Thymus (tissue), 11 donors: ENCODE results near the gene AMH. TPM values are rescaled to one million over a fixed set of nuclear protein-coding genes. Genes with fewer than 3 reads are reported as not detected.

Source experiments
- DNase-seq, 9 donors: peaks; one replicate each; pipeline ENCODE4 v3.0.0-alpha.2; 2013; ENCODE audit warnings: low spot score in 9 of 9, low read depth in 6 of 9, missing footprints in 1 of 9
- H3K27ac ChIP-seq, 2 donors: one replicate each; pipeline ENCODE4 v1.5.1; 2013; ENCODE audit warnings: control low read depth in 1 of 2, low read depth in 1 of 2, low read length in 1 of 2, mild to moderate bottlenecking in 1 of 2, moderate library complexity in 1 of 2
- H3K27me3 ChIP-seq, 2 donors: one replicate each; pipeline ENCODE4 v1.5.1; 2013; ENCODE audit warnings: low read length in 1 of 2; ENCODE audit not compliant: control insufficient read depth in 2 of 2, insufficient read depth in 1 of 2
- H3K36me3 ChIP-seq, 2 donors: one replicate each; pipeline ENCODE4 v1.5.1; 2013; ENCODE audit warnings: low read length in 1 of 2, mild to moderate bottlenecking in 1 of 2, moderate library complexity in 1 of 2; ENCODE audit not compliant: control insufficient read depth in 2 of 2, insufficient read depth in 2 of 2
- H3K4me1 ChIP-seq, 2 donors: one replicate each; pipeline ENCODE4 v1.5.1; 2013; ENCODE audit warnings: low read length in 2 of 2; ENCODE audit not compliant: control insufficient read depth in 2 of 2, insufficient read depth in 2 of 2
- H3K4me3 ChIP-seq, 2 donors: one replicate each; pipeline ENCODE4 v1.5.1; 2013; ENCODE audit warnings: low read length in 2 of 2, control low read depth in 1 of 2, mild to moderate bottlenecking in 1 of 2
- H3K9me3 ChIP-seq, 2 donors: one replicate each; pipeline ENCODE4 v1.5.1; 2013; ENCODE audit warnings: low read length in 1 of 2, mild to moderate bottlenecking in 1 of 2; ENCODE audit not compliant: control insufficient read depth in 2 of 2, insufficient read depth in 1 of 2
- WGBS: extraction: QIAGEN DNeasy Blood & Tissue Kit; methylation state at CpG from one replicate; pipeline ENCODE4 v1.1.7; 2013; 5-methylcytosine and 5-hydroxymethylcytosine counted together
- polyA plus RNA-seq: library from polyadenylated mRNA; stranded (reverse); fragments of 200-250 nt; gene quantifications from one replicate; pipeline ENCODE4 v1.2.3, GENCODE V29; 2013
- total RNA-seq: library from RNA; stranded (reverse); fragments of 120-200 nt; gene quantifications from one replicate; pipeline ENCODE4 v1.2.4, GENCODE V29; 2013
- donor health status: healthy.

AMH gene
- total and polyA plus RNA-seq, 2 donors, result 0.61 to 2.2 TPM

DNA sequence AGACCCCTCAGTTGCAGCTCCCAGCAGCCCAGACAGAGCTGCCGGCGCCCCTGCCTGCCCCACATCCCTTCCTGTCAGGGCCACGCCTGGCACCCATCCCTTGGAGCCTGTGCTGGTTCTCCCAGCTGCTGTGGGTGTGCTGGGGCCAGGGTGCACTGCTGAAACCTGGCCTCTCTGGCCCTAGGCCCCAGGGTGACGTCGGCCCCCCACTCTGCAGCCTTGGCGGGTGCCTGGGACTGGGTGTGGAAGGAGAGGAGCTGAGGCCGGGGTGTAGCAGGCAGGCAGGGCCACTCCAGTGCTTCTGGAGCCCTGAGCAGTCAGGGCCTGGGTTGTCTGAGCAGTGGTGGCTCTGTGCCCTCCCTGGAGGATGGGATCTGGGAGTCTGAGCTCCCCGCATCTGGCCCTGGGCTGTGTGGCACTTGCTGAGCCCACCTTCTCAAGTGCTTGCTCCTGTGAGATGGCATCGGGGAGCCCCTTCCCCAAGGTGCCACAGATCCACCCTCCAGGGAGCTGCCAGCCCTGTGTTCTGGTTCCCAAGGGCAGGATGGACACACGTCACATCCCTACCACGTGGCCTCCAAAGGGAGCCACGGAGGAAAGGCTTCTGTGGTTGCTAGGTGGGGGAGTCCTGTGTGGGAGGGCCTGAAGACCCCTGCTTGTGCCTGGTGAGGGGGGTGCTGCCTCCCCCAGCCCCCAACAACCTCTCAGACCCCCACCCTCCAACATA is 18.2 kb upstream of the AMH start:
- no peak overlapping the region for H3K27ac ChIP-seq
- H3K27me3 ChIP-seq, result no peaks in the 10 kb centered on the region
- DNase-seq, result no peak
- H3K9me3 ChIP-seq, result no peaks in the 10 kb centered on the region
- H3K4me1 ChIP-seq, result peaks cover 8 to 15% of the 10 kb centered on the region in 2 donors
- 97% methylated on average over 12 of the region's 12 CpGs for WGBS
- peaks cover 65 to 82% of the 10 kb centered on the region in 2 donors for H3K36me3 ChIP-seq
- no peak overlapping the region for H3K4me3 ChIP-seq

- DNase-seq, result no peak
- Histone ChIP-seq H3K4me1 (peaks cover 8 to 17% of the 10 kb centered on the region in 2 donors), H3K36me3 (peaks cover 60 to 74% of the 10 kb centered on the region in 2 donors), H3K9me3 (no peaks in the 10 kb centered on the region), H3K4me3 (no peak overlapping the region), H3K27ac (no peak overlapping the region), H3K27me3 (no peaks in the 10 kb centered on the region)
- 97% methylated on average over 21 of the region's 21 CpGs for WGBS
These were observed 17.4 kb upstream of the AMH start for GRCh38 chr19:2231621-2232221.

GRCh38 chr19:2232286-2233151 is 16.6 kb upstream of the AMH start:
- peaks cover 56 to 66% of the 10 kb centered on the region in 2 donors for H3K36me3 ChIP-seq
- no peaks in the 10 kb centered on the region for H3K9me3 ChIP-seq
- H3K27ac ChIP-seq, result no peak overlapping the region
- 97% methylated on average over 30 of the region's 30 CpGs for WGBS
- no peak overlapping the region for H3K4me3 ChIP-seq
- DNase-seq, result no peak
- H3K27me3 ChIP-seq, result no peaks in the 10 kb centered on the region
- peaks cover 10 to 22% of the 10 kb centered on the region in 2 donors for H3K4me1 ChIP-seq

DNA sequence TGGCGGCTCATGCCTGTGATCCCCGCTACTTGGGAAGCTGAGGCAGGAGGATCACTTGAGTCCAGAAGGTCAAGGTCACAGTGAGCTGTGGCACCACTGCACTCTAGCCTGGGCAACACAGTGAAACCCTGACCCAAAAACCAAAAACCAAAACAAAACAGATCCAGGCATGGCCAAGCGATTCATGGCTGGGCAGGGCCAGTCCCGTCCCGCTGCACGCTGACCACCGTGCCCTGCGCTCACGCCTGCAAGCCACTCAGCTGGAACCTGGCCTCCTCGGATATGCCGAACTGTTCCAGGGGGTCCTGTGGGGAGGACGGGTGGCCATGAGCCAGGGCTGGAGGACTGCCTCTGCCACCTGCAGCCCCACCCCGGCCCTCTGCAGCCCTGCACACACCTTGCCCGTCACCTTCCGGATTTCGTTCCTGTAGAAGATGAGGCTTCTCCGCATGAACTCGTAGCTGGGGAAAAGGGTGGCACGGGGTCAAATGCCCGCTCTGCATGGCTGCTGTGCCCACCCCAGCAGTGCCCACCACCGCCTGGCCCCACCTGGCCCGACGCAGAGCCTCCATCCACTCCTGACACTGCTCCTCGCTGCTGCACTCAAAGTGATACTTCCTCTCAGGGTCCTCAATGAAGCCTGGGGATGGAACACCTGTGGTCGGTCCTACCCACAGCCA is 15.4 kb upstream of the AMH start:
- 93% methylated on average over 25 of the region's 25 CpGs for WGBS
- H3K36me3 ChIP-seq, result peaks cover 50 to 55% of the 10 kb centered on the region in 2 donors

GRCh38 chr19:2234996-2235380 is 14.1 kb upstream of the AMH start:
- Histone ChIP-seq H3K36me3 (peaks cover 39 to 42% of the 10 kb centered on the region in 2 donors), H3K4me3 (peak overlapping the region; percentile 88 to 97), H3K4me1 (peaks cover 26 to 41% of the 10 kb centered on the region in 2 donors), H3K27me3 (no peaks in the 10 kb centered on the region), H3K9me3 (no peaks in the 10 kb centered on the region), H3K27ac (no peak overlapping the region)
- 86% methylated on average over 6 of the region's 6 CpGs for WGBS
- no peak for DNase-seq

More for the DNA sequence above, 15.4 kb upstream of the AMH start:
- peaks cover 20 to 34% of the 10 kb centered on the region in 2 donors for H3K4me1 ChIP-seq
- H3K9me3 ChIP-seq, result no peaks in the 10 kb centered on the region
- no peak overlapping the region for H3K27ac ChIP-seq
- no peak overlapping the region for H3K4me3 ChIP-seq
- no peaks in the 10 kb centered on the region for H3K27me3 ChIP-seq
- no peak for DNase-seq

DNA sequence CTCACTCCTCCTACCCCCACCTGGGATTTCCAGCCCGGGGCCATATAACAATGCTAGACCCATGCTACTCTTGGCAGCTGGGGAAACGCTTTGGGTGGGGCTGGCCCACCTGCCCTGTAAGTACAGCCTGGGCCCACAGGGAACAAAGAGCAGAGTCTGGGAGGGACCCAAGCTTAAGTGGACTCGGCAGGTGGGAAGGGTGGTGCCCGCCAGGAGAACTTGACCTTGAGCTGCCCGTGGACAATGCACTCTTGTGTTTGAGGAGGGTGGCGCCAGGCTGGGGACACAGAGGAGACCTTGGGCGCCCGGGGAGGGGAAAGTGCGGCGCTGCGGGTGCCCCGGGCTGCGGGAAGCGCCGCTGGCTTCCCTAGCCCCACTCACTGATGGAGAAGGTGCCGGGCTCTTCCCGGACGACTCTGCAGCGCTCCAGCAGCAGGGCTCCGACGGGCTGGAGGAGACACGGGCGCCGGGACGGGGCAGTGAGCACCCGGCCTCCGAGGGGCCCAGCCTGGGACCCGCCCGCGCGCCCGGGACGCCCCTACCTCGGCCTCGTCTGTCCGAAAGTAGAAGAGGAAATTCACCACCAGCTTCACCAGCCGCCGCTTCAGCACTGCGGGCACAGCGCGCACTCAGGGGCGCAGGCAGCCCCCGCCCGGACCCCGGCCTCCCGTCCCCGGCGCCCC is 13.6 kb upstream of the AMH start:
- WGBS, result 1% methylated on average over 48 of the region's 48 CpGs
- H3K27me3 ChIP-seq, result no peaks in the 10 kb centered on the region
- H3K36me3 ChIP-seq, result peaks cover 37 to 40% of the 10 kb centered on the region in 2 donors
- peak overlapping the region; percentile 37 to 43 for H3K27ac ChIP-seq
- DNase-seq, result peak in 1 of 9 donors; percentile 47
- H3K9me3 ChIP-seq, result no peaks in the 10 kb centered on the region
- H3K4me1 ChIP-seq, result peaks cover 31 to 47% of the 10 kb centered on the region in 2 donors
- peak overlapping the region; percentile 88 to 97 for H3K4me3 ChIP-seq

DNA sequence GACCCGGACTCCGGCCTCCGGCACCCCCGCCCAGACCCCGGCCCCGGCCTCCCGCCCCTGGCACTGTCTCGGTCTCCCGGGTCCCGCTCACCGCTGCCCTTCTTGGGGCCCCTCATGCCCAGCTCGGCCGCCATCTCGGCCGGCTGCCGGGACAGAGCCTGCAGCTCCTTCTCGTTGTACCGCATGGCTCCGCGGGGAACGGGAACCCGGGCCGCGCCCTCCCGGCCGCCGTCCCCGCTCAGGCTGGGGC is 13.1 kb upstream of the AMH start:
- WGBS, result under 1% methylated on average over 28 of the region's 28 CpGs
- H3K4me3 ChIP-seq, result peak overlapping the region; percentile 88 to 97
- peak overlapping the region; percentile 43 to 99 for H3K27ac ChIP-seq
- no peaks in the 10 kb centered on the region for H3K27me3 ChIP-seq
- H3K4me1 ChIP-seq, result peaks cover 35 to 51% of the 10 kb centered on the region in 2 donors
- H3K9me3 ChIP-seq, result no peaks in the 10 kb centered on the region
- H3K36me3 ChIP-seq, result peaks cover 33 to 41% of the 10 kb centered on the region in 2 donors
- no peak for DNase-seq

DNA sequence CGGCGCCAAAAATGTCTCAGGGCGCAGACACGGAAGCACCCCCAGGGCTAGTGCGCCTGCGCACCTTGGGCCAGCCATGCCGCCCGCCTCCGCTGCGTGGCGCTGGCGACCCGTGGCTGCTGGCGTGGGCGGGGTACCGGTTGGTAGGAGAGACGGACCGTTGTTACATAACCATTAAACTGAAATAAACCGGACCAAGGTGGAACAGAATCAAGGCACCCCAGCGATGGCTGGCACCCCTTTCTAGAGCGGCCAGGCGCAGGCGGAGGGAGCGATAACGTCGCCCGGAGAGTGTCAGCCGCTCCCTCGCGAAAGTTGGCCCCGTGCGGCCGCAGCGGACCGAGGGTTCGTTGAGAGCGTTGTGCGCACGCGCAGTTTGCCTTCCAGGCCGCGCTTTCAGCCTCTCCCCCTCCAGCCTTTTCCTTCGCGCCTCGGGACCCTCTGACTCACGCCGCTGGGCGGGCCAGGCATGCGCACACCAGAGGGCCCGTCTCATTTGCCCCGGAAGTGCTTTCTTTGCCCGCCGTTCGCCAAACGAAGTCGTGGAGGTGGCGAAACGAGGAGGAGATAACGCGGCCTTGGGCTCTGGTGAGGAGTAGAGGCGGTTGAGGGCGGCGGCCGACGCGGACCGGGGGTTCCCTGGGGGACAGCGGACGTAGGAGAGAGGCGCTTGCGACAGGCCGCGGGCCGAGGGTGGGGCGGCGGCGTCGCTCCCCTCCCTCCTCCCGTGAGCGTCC is 12.6 kb upstream of the AMH start, which contains the start of the genes PLEKHJ1 and SF3A2:
Gene PLEKHJ1, minus strand, starts transcription at position 16 of the 737 bp plus-strand sequence. CDS start 81 bp downstream, outside the sequence.
Gene SF3A2, plus strand, starts transcription at position 511 of the 737 bp plus-strand sequence. CDS start 6,595 bp downstream, outside the sequence.
- peaks cover 0 to 3% of the 10 kb centered on the region in 2 donors for H3K9me3 ChIP-seq
- H3K36me3 ChIP-seq, result peaks cover 33 to 42% of the 10 kb centered on the region in 2 donors
- peak within 1 kb of the TSS; percentile 99 to 100 for H3K27ac ChIP-seq
- no peaks in the 10 kb centered on the region for H3K27me3 ChIP-seq
- peak; percentile 92 to 99 (median 96) for DNase-seq
- H3K4me3 ChIP-seq, result peak within 1 kb of the TSS; percentile 88 to 97
- WGBS, result under 1% methylated on average over 80 of the region's 80 CpGs
- H3K4me1 ChIP-seq, result peaks cover 40 to 56% of the 10 kb centered on the region in 2 donors
